ENCODE measurements around the gene TAF7.
"Not testable (repeated sequence)": the region's sequence is repeated elsewhere in the genome, so short reads cannot be mapped to it uniquely, and the experiment has no call there.

Gene TAF7

DNA sequence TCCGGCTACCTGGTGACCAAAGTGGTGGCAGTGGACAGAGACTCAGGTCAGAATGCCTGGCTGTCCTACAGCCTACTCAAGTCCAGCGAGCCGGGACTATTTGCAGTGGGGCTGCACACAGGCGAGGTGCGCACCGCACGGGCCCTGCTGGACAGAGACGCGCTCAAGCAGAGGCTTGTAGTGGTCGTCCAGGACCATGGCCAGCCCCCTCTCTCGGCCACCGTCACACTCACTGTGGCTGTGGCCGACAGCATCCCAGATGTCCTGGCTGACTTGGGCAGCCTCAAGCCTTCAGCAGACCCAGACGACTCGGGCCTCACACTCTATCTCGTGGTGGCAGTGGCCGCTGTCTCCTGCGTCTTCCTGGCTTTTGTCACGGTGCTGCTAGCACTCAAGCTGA, 36.4 kb upstream of the TAF7 start:
- TF ChIP-seq, protein P1, sequence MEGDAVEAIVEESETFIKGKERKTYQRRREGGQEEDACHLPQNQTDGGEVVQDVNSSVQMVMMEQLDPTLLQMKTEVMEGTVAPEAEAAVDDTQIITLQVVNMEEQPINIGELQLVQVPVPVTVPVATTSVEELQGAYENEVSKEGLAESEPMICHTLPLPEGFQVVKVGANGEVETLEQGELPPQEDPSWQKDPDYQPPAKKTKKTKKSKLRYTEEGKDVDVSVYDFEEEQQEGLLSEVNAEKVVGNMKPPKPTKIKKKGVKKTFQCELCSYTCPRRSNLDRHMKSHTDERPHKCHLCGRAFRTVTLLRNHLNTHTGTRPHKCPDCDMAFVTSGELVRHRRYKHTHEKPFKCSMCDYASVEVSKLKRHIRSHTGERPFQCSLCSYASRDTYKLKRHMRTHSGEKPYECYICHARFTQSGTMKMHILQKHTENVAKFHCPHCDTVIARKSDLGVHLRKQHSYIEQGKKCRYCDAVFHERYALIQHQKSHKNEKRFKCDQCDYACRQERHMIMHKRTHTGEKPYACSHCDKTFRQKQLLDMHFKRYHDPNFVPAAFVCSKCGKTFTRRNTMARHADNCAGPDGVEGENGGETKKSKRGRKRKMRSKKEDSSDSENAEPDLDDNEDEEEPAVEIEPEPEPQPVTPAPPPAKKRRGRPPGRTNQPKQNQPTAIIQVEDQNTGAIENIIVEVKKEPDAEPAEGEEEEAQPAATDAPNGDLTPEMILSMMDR (conservative IDR thresholded peaks at IDR 0.05; ENCODE audit: low read depth, low read length) = no peak
- no peak for DNase-seq (ENCODE audit: low read depth)
- no peak overlapping the region for H3K4me3 ChIP-seq (ENCODE audit: low read length)

GRCh38 chr5:141356133-141356532, 35.5 kb upstream of the TAF7 start:
- TF ChIP-seq, protein P1 (conservative IDR thresholded peaks at IDR 0.05; ENCODE audit: low read depth, low read length) = no peak
- H3K4me3 ChIP-seq (ENCODE audit: low read length) = no peak overlapping the region
- DNase-seq (ENCODE audit: low read depth) = no peak

DNA sequence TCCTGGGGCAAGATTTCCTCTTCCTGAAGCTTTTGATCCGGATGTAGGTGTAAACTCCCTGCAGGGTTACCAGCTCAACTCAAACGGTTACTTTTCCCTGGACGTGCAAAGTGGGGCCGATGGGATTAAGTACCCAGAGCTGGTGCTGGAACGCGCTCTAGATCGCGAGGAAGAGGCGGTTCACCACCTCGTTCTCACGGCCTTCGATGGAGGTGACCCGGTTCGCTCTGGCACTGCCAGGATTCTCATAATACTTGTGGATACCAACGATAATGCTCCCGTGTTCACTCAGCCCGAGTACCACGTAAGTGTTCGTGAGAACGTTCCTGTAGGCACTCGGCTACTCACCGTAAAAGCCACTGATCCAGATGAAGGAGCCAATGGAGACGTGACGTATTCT, 35.1 kb upstream of the TAF7 start:
- H3K4me3 ChIP-seq (ENCODE audit: low read length) = no peak overlapping the region
- DNase-seq (ENCODE audit: low read depth) = no peak
- TF ChIP-seq, protein P1 (conservative IDR thresholded peaks at IDR 0.05; ENCODE audit: low read depth, low read length) = no peak

GRCh38 chr5:141354900-141355469, 34.4 kb upstream of the TAF7 start, which contains the start of gene PCDHGA4:
Gene PCDHGA4, plus strand, starts transcription at chr5:141355021. Its CDS starts 87 bp downstream, at chr5:141355108.
- TF ChIP-seq, protein P1 (conservative IDR thresholded peaks at IDR 0.05; ENCODE audit: low read depth, low read length) = peak; percentile 35
- no peak for DNase-seq (ENCODE audit: low read depth)

GRCh38 chr5:141351591-141351990, 31.0 kb upstream of the TAF7 start:
- TF ChIP-seq, protein P1 (conservative IDR thresholded peaks at IDR 0.05; ENCODE audit: low read depth, low read length) = no peak
- no peak for DNase-seq (ENCODE audit: low read depth)

More at GRCh38 chr5:141354900-141355469, 34.4 kb upstream of the TAF7 start, which contains the start of gene PCDHGA4:
- peak within 1 kb of the TSS; percentile 14 for H3K4me3 ChIP-seq (ENCODE audit: low read length)

GRCh38 chr5:141349917-141350619, 29.5 kb upstream of the TAF7 start, which contains the start of gene PCDHGB1:
Gene PCDHGB1, plus strand, starts transcription at chr5:141350099. Its CDS starts 162 bp downstream, at chr5:141350261.
- no peak for DNase-seq (ENCODE audit: low read depth)
- H3K4me3 ChIP-seq (ENCODE audit: low read length) = peak within 1 kb of the TSS; percentile 26
- TF ChIP-seq, protein P1 (conservative IDR thresholded peaks at IDR 0.05; ENCODE audit: low read depth, low read length) = peak; percentile 50

More at GRCh38 chr5:141351591-141351990, 31.0 kb upstream of the TAF7 start:
- no peak overlapping the region for H3K4me3 ChIP-seq (ENCODE audit: low read length)

- H3K4me3 ChIP-seq (ENCODE audit: low read length) = not testable (repeated sequence)
Observed at GRCh38 chr5:141346017-141346416, 25.4 kb upstream of the TAF7 start.

More at GRCh38 chr5:141346017-141346416, 25.4 kb upstream of the TAF7 start:
- DNase-seq (ENCODE audit: low read depth) = not testable (repeated sequence)
